Measurements from ENCODE around the gene INMT. TPM values are rescaled to one million over a fixed set of nuclear protein-coding genes. Genes with fewer than 3 reads are reported as not detected.

Gene INMT
- total RNA-seq, 2 experiments from 2014 or later: 0.32 TPM; not detected in 1

GRCh38 chr7:30761214-30762156 is 9.6 kb downstream of the INMT start:
- no peaks in the 10 kb centered on the region for H3K79me2 ChIP-seq (ENCODE audit: insufficient read depth, low read depth, low read length)
- H3K9me3 ChIP-seq (ENCODE audit: low read length): no peaks in the 10 kb centered on the region
- CTCF ChIA-PET (ENCODE audit: unreplicated experiment): interaction anchor here (0.6 kb wide), 2 partner anchors 21 to 86 kb away, joined by 3 read pairs; no protein-coding TSS in a partner anchor
- intact Hi-C loops (cut with micrococcal nuclease; ENCODE audit: unreplicated experiment): no loop called here
- no peak for DNase-seq (ENCODE audit: low spot score)
- no peaks in the 10 kb centered on the region for H3K36me3 ChIP-seq (ENCODE audit: insufficient read depth, low read length)
- TF ChIP-seq EZH2phosphoT487 (IDR thresholded peaks at IDR 0.05; ENCODE audit: borderline replicate concordance, low read depth, low read length): no peak
- no peak for TF ChIP-seq CTCF (conservative IDR thresholded peaks at IDR 0.05; ENCODE audit: low read length)
- H3K9me2 ChIP-seq (ENCODE audit: insufficient read depth, low read length): no peaks in the 10 kb centered on the region
- H3K4me2 ChIP-seq (ENCODE audit: low read length): no peak overlapping the region
- BruUV-seq (replicated peaks): no TSS peak
- H3K27ac ChIP-seq (ENCODE audit: low read depth, low read length, poor library complexity, severe bottlenecking): no peak overlapping the region
- no peak overlapping the region for H3K4me3 ChIP-seq (ENCODE audit: low read depth, low read length, poor library complexity, severe bottlenecking)
- no peaks in the 10 kb centered on the region for H3K4me1 ChIP-seq (ENCODE audit: insufficient read depth, low read length, poor library complexity, severe bottlenecking)
- no peaks in the 10 kb centered on the region for H4K20me1 ChIP-seq (ENCODE audit: insufficient read depth, low read length)
- H2AFZ ChIP-seq (ENCODE audit: low read length): no peak overlapping the region
- POLR2A ChIA-PET: interaction anchor here (0.7 kb wide), 1 partner anchor 839 kb away, joined by 3 read pairs; no protein-coding TSS in a partner anchor

GRCh38 chr7:30764030-30764975 is 12.4 kb downstream of the INMT start:
- Histone ChIP-seq H3K36me3 (ENCODE audit: insufficient read depth, low read length) (no peaks in the 10 kb centered on the region), H3K27ac (ENCODE audit: low read depth, low read length, poor library complexity, severe bottlenecking) (no peak overlapping the region), H3K9me3 (ENCODE audit: low read length) (no peaks in the 10 kb centered on the region), H3K9me2 (ENCODE audit: insufficient read depth, low read length) (no peaks in the 10 kb centered on the region), H3K4me2 (ENCODE audit: low read length) (no peak overlapping the region), H3K4me1 (ENCODE audit: insufficient read depth, low read length, poor library complexity, severe bottlenecking) (no peaks in the 10 kb centered on the region), H4K20me1 (ENCODE audit: insufficient read depth, low read length) (no peaks in the 10 kb centered on the region), H2AFZ (ENCODE audit: low read length) (no peak overlapping the region), H3K4me3 (ENCODE audit: low read depth, low read length, poor library complexity, severe bottlenecking) (no peak overlapping the region), H3K79me2 (ENCODE audit: insufficient read depth, low read depth, low read length) (no peaks in the 10 kb centered on the region)
- no TSS peak for BruUV-seq (replicated peaks)
- intact Hi-C loops (cut with micrococcal nuclease; ENCODE audit: unreplicated experiment): no loop called here
- ChIA-PET POLR2A (interaction anchor here (0.6 to 0.8 kb wide), 3 partner anchors 13 to 216 kb away, joined by 3 read pairs; no protein-coding TSS in a partner anchor), CTCF (ENCODE audit: unreplicated experiment) (no interaction called here)
- DNase-seq (ENCODE audit: low spot score): no peak
- TF ChIP-seq CTCF (conservative IDR thresholded peaks at IDR 0.05; ENCODE audit: low read length): no peak
- TF ChIP-seq EZH2phosphoT487 (IDR thresholded peaks at IDR 0.05; ENCODE audit: borderline replicate concordance, low read depth, low read length): no peak
